Stomach smooth muscle (tissue), 2 donors: Measurements from ENCODE around the gene TES.

Experiments used
- H3K27ac ChIP-seq: one replicate; pipeline ENCODE4 v1.7.0; 2013; ENCODE audit warnings: mild to moderate bottlenecking, low read length, inconsistent platforms
- H3K27me3 ChIP-seq, 2 donors: one replicate each; pipeline ENCODE4 v1.7.0; 2013; ENCODE audit warnings: low read length in 2 of 2; ENCODE audit not compliant: insufficient read depth in 2 of 2, control insufficient read depth in 1 of 2
- H3K36me3 ChIP-seq, 2 donors: one replicate each; pipeline ENCODE4 v1.7.0; 2013; ENCODE audit warnings: low read length in 2 of 2; ENCODE audit not compliant: control insufficient read depth in 2 of 2, insufficient read depth in 2 of 2
- H3K4me1 ChIP-seq: one replicate; pipeline ENCODE4 v1.7.0; 2013; ENCODE audit warnings: low read length; ENCODE audit not compliant: control insufficient read depth, insufficient read depth
- H3K4me3 ChIP-seq, 2 donors: one replicate each; pipeline ENCODE4 v1.7.0; 2013; ENCODE audit warnings: low read length in 2 of 2
- H3K9ac ChIP-seq, 2 donors: one replicate each; pipeline ENCODE4 v1.7.0; 2013; ENCODE audit warnings: low read length in 2 of 2, mild to moderate bottlenecking in 1 of 2
- H3K9me3 ChIP-seq, 2 donors: one replicate each; pipeline ENCODE4 v1.7.0; 2013; ENCODE audit warnings: low read length in 2 of 2; ENCODE audit not compliant: control insufficient read depth in 2 of 2
- donor health status: healthy.
- donor health status: Pancreatic carcinoma.

Gene TES

DNA sequence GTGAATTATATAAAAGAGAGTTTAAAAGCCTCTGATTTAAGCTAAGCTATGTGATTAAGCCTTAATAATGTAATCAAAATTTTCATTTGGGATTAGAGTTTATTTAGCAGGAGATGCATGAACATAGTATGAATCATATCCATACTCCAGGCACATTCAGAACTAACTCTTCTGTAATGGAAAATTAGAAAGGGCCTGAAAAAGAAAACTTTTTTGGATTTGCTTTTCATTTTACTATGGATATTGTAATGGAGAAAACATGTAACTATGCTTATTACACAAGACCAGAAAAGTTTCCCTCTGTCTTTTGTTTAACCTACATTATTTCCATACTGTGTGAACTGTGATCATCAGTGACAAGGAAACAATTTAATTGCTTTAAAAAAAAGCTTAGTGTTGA, 22.0 kb downstream of the TES start:
- Histone ChIP-seq H3K9me3 (no peaks in the 10 kb centered on the region), H3K4me3 (no peak overlapping the region), H3K4me1 (peaks cover 22% of the 10 kb centered on the region), H3K27ac (no peak overlapping the region), H3K27me3 (no peaks in the 10 kb centered on the region), H3K36me3 (no peaks in the 10 kb centered on the region), H3K9ac (no peak overlapping the region)

DNA sequence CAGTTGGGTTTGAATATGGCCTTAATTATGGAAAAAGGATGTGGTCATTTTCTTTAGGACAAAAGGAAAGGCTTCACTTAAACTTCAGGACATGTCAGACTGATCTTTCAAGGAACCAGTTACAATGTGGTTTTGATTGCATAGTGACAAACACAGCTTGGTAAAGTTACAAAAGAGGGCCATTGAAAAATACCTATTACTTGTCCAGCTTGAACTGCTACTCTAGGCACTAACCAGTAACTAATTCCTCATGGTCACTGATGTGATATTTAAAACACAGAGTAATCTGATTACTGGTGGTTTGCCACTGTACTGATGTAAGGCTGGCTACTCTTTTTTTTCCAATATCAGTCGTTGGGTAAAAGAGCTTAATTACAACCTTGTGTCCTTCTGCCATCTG, 22.6 kb downstream of the TES start:
- no peak overlapping the region for H3K27ac ChIP-seq
- H3K4me1 ChIP-seq: peaks cover 26% of the 10 kb centered on the region
- H3K9me3 ChIP-seq: no peaks in the 10 kb centered on the region
- H3K27me3 ChIP-seq: no peaks in the 10 kb centered on the region
- H3K36me3 ChIP-seq: no peaks in the 10 kb centered on the region
- no peak overlapping the region for H3K4me3 ChIP-seq
- no peak overlapping the region for H3K9ac ChIP-seq

DNA sequence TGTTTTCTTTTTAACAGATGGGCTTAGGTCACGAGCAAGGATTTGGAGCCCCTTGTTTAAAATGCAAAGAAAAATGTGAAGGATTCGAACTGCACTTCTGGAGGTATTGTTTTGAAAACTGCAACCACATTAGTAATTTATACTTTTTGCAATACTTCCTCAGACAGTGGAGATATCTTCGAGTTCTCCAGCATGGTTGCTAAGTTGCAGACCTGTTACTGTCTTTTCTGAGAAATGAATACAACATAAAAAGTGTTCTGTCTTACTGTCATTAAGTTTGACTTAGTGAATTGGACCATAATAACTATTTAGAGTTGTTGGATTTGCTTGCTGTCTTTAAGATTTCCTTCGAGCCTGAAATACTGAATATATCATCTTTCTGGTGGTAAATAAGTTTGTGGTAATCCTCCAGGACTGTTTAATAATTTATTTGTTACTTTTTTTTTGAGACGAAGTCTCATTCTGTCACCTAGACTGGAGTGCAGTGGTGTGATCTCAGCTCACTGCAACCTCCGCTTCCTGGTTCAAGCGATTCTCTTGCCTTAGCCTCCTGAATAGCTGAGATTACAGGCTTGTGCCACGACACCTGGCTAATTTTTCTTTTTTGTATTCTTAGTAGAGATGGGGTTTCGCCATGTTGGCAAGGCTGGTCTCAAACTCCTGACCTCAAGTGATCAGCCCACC, 24.3 kb downstream of the TES start:
- no peak overlapping the region for H3K27ac ChIP-seq

DNA sequence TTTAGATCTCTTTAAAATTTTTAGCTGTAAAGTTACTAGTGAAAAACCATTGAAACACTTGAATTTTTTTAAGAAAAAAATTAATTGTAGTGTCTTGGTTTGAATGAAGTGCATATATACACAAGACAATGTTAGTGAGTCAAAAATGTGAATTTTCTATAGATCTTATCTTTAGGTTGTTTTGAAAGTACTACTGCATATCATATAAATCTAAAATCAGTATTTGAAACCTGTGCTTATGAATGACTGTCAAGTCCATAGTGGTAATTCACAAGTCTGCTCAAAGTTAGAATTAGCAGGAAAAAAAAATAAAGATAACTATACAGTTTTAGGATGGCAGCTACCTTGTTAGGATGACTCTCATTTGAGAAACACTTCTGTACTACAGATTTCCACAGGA, 25.0 kb downstream of the TES start:
- Histone ChIP-seq H3K4me3 (no peak overlapping the region), H3K27ac (no peak overlapping the region), H3K4me1 (peaks cover 26% of the 10 kb centered on the region), H3K9ac (no peak overlapping the region), H3K27me3 (no peaks in the 10 kb centered on the region), H3K9me3 (no peaks in the 10 kb centered on the region), H3K36me3 (no peaks in the 10 kb centered on the region)

More for the DNA sequence above, 24.3 kb downstream of the TES start:
- H3K4me1 ChIP-seq: peaks cover 31% of the 10 kb centered on the region
- H3K9me3 ChIP-seq: no peaks in the 10 kb centered on the region
- no peaks in the 10 kb centered on the region for H3K27me3 ChIP-seq
- H3K36me3 ChIP-seq: no peaks in the 10 kb centered on the region
- no peak overlapping the region for H3K9ac ChIP-seq
- no peak overlapping the region for H3K4me3 ChIP-seq

DNA sequence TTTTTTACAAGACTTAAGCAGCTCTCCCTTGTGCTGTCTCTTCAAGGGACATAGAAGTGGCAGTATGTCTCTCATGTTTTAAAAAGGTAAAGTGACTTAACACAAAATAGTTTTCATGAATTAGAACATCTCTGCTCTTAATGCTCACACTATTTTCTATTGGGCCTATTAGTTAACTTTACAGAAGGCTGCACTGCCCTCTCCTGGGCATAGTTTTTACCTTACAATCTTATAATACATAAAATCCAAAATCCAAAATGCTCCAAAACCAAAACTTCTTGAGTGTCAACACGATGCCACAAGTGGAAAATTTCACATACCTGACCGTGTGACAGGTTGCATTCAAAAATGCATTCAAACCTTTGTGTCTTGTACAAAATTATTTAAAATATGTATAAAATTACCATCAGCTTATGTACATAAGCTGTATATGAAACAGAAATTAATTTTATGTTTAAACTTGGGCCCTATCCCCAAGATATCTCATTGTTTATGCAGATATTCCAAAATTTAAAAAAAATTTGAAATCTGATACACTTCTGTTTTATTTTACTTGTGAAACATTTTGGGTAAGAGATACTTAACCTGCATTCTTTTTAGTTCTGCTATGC, 25.8 kb downstream of the TES start:
- H3K4me3 ChIP-seq: no peak overlapping the region
- no peaks in the 10 kb centered on the region for H3K36me3 ChIP-seq
- no peak overlapping the region for H3K27ac ChIP-seq
- no peak overlapping the region for H3K9ac ChIP-seq
- H3K9me3 ChIP-seq: no peaks in the 10 kb centered on the region
- H3K4me1 ChIP-seq: peaks cover 21% of the 10 kb centered on the region
- no peaks in the 10 kb centered on the region for H3K27me3 ChIP-seq

DNA sequence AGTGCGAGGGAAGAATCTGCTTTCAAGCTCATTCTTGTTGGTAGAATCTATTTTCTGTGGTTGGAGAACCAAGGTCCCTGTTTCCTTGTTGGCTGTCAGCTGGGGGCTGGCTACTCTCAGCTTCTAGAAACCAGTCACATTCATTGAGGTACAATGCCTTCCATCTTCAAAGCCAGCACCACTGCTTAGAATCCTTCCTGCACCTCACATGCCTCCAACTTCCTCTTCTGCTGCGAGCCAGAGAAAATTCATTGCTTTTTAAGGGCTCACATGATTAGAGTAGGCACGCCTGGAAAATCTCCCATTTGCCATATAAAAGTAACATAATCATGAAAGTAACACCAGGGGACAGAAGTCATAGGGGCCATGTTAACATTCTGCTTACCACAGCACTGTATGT, 28.7 kb downstream of the TES start:
- no peak overlapping the region for H3K9ac ChIP-seq
- H3K27me3 ChIP-seq: no peaks in the 10 kb centered on the region
- H3K9me3 ChIP-seq: no peaks in the 10 kb centered on the region
- H3K36me3 ChIP-seq: no peaks in the 10 kb centered on the region
- H3K27ac ChIP-seq: peak overlapping the region; percentile 68
- peaks cover 17% of the 10 kb centered on the region for H3K4me1 ChIP-seq
- peak overlapping the region in 1 of 2 donors; percentile 16 for H3K4me3 ChIP-seq

DNA sequence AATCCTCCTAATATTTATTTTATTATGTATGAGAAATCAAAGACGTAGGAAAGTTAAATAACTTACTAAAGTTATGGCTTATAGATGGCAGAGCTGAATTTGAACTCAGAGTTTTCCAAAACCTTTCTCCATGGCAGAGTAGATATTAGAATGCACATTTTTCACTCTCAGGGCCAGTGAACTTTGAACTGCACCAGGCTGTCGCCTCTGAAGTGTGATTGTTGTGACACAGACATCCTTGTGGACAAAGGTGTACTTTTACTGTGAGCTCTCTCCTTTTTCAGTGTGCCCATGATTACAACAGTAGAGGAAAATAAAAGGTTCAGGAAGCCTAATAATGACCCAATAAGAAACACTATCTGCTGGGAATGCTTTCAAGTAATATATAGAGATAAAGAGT, 29.1 kb downstream of the TES start:
- H3K4me1 ChIP-seq: peaks cover 17% of the 10 kb centered on the region
- no peaks in the 10 kb centered on the region for H3K27me3 ChIP-seq
- H3K36me3 ChIP-seq: no peaks in the 10 kb centered on the region
- H3K9ac ChIP-seq: no peak overlapping the region
- peak overlapping the region; percentile 68 for H3K27ac ChIP-seq
- H3K4me3 ChIP-seq: no peak overlapping the region
- H3K9me3 ChIP-seq: no peaks in the 10 kb centered on the region

DNA sequence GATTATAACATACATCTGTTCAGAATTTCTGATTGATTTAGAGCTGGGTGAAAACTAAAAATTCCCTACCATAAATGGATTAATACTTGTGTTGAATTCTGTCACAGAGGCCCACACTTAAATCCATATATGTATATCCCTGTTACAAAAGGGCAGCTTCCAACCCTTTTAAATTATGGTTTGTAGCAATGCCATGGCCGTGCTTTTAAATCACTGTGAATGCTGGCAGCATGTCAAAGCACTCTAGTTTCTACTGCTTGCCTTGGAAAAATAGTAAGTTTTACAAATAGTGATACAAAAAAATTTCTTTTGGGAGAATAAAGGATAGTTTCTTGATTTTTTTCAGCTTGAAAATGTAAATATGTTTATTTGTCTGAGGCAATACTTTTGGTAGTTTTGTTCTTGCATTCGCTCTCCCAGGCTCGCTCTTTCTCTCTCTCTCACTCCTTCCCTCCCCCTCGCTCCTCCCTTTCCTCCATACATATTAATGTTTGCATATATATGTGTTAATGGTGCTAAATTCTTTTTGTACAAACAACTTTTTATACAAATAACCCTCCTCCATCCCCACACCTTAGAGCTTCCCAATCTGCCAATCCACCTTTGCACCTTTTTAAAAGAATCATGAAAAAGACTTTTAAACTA, 29.8 kb downstream of the TES start:
- Histone ChIP-seq H3K36me3 (no peaks in the 10 kb centered on the region), H3K9me3 (no peaks in the 10 kb centered on the region), H3K4me1 (peaks cover 17% of the 10 kb centered on the region), H3K9ac (peak overlapping the region in 1 of 2 donors; percentile 29), H3K27ac (peak overlapping the region; percentile 68), H3K4me3 (no peak overlapping the region), H3K27me3 (no peaks in the 10 kb centered on the region)

DNA sequence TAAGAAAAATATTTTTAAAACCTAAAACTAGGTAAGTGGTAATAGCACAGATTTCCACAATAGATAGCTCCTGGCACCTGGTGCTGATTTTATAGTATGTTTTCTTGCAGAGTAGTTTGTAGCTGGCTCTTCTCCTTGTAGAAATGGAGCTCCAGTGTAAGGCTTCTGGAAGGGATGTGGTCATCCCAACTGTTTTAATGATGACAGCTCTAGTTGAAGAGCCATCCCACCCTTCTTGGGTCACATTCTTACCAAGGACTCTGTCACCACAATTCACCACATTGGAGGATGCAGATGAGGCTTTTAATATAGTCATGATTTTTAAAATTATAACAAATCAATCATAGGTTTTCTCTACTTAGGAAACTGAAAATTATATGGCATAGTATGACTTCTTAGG, 31.0 kb downstream of the TES start:
- H3K27ac ChIP-seq: peak overlapping the region; percentile 7
- H3K9ac ChIP-seq: no peak overlapping the region
- H3K27me3 ChIP-seq: no peaks in the 10 kb centered on the region
- H3K4me1 ChIP-seq: peaks cover 17% of the 10 kb centered on the region
- H3K36me3 ChIP-seq: no peaks in the 10 kb centered on the region
- no peak overlapping the region for H3K4me3 ChIP-seq
- H3K9me3 ChIP-seq: no peaks in the 10 kb centered on the region

DNA sequence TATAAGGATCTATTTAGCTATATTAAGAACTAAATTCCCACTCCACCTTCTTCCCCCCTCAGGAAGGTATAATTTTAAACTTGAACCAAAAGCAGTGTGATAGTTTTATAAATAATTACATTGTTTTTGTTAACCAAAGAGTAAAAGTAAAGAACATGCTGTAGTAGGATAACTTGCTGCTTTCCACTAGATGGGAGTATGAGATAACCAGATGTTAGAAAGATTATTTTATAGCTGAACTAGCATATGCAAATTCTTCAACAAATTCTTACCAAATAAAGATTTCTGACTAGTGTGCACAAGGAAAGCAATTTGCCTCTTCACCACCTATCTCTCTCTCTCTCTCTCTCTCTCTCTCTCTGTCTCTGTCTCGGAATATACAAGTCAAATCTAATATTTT, 31.8 kb downstream of the TES start:
- no peaks in the 10 kb centered on the region for H3K27me3 ChIP-seq
- no peak overlapping the region for H3K27ac ChIP-seq
- H3K9ac ChIP-seq: no peak overlapping the region
- no peaks in the 10 kb centered on the region for H3K9me3 ChIP-seq
- H3K4me1 ChIP-seq: peaks cover 17% of the 10 kb centered on the region
- no peaks in the 10 kb centered on the region for H3K36me3 ChIP-seq
- no peak overlapping the region for H3K4me3 ChIP-seq

DNA sequence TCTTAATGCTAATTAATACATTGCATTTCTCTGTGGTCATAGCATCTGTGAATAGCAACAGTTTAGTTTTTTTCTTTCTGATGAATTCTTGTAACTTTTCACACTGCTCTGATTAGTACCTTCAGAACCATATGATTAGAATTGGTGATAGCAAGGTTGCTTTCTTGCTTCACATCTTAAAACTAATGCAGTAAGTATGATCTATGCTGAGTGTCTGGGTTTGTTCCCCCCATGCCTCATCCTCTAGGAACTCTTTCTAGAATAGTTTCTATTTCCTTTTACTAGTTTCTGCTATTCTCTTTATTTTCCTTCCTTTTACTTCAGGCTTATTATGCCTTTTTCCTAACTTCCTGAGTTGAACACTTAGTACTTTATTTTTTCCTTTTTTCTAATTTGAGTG, 32.4 kb downstream of the TES start:
- Histone ChIP-seq H3K4me3 (no peak overlapping the region), H3K4me1 (peaks cover 14% of the 10 kb centered on the region), H3K9me3 (no peaks in the 10 kb centered on the region), H3K9ac (no peak overlapping the region), H3K27ac (no peak overlapping the region), H3K27me3 (no peaks in the 10 kb centered on the region), H3K36me3 (no peaks in the 10 kb centered on the region)
